CD14-positive monocyte (primary cell): ENCODE measurements around the gene CPHXL2. TPM values are rescaled to one million over a fixed set of nuclear protein-coding genes. Genes with fewer than 3 reads are reported as not detected.

ENCODE experiments used
- DNase-seq, 3 donors: peaks; one replicate each; pipeline ENCODE4 v3.0.0-alpha.2; 2011 to 2022
- H2AFZ ChIP-seq: 2 replicates; pipeline ENCODE4 v1.6.0; 2012; ENCODE audit warnings: mild to moderate bottlenecking, low read depth, low read length, inconsistent platforms; ENCODE audit not compliant: insufficient read depth, poor library complexity, severe bottlenecking
- H3K27ac ChIP-seq, 2 donors: 1 replicate in 1 of 2; 2 replicates in 1 of 2; pipeline ENCODE4 v1.5.1; 2012 to 2013; ENCODE audit warnings: low read length in 2 of 2, control low read depth in 1 of 2, inconsistent platforms in 1 of 2, low read depth in 1 of 2, mild to moderate bottlenecking in 1 of 2
- H3K27me3 ChIP-seq, 2 donors: one replicate each; pipeline versions ENCODE4 v1.6.0 to v1.6.1; 2011 to 2013; ENCODE audit warnings: low read length in 2 of 2; ENCODE audit not compliant: control insufficient read depth in 2 of 2, insufficient read depth in 2 of 2
- H3K36me3 ChIP-seq, 2 donors: replicated peaks in 1 of 2; 1 replicate in 1 of 2; 2 replicates in 1 of 2; pipeline versions ENCODE4 v1.5.1 to v1.6.1; 2012 to 2013; ENCODE audit warnings: low read length in 2 of 2, control low read depth in 1 of 2, inconsistent platforms in 1 of 2, mild to moderate bottlenecking in 1 of 2; ENCODE audit not compliant: insufficient read depth in 2 of 2, control insufficient read depth in 1 of 2
- H3K4me1 ChIP-seq, 2 donors: 1 replicate in 1 of 2; 2 replicates in 1 of 2; pipeline versions ENCODE4 v1.5.1 to v1.6.1; 2012 to 2013; ENCODE audit warnings: low read length in 2 of 2, control low read depth in 1 of 2, inconsistent platforms in 1 of 2, mild to moderate bottlenecking in 1 of 2, moderate library complexity in 1 of 2; ENCODE audit not compliant: insufficient read depth in 2 of 2, control insufficient read depth in 1 of 2
- H3K4me2 ChIP-seq: replicated peaks from 2 replicates; pipeline ENCODE3; 2012; ENCODE audit warnings: low read length, moderate library complexity, mild to moderate bottlenecking; ENCODE audit not compliant: poor library complexity, severe bottlenecking; ENCODE audit errors: extremely low read depth
- H3K4me3 ChIP-seq, 3 experiments: fragments of 200-600 bp in 1 of 3; sonication (generic) in 1 of 3; replicated peaks in 1 of 3; 1 replicate in 2 of 3; 2 replicates in 1 of 3; pipeline ENCODE4 v1.5.1; 2011 to 2013; ENCODE audit warnings: low read length in 3 of 3, mild to moderate bottlenecking in 3 of 3, control low read depth in 2 of 3, low read depth in 2 of 3, inconsistent platforms in 1 of 3, moderate library complexity in 1 of 3
- H3K79me2 ChIP-seq: 2 replicates; pipeline ENCODE4 v1.6.0; 2012; ENCODE audit warnings: mild to moderate bottlenecking, control low read depth, inconsistent platforms, low read length, moderate library complexity; ENCODE audit not compliant: insufficient read depth
- H3K9ac ChIP-seq: 2 replicates; pipeline ENCODE4 v1.6.0; 2017; ENCODE audit warnings: low read length, mild to moderate bottlenecking; ENCODE audit not compliant: insufficient read depth, poor library complexity, severe bottlenecking
- H3K9me3 ChIP-seq, 2 donors: replicated peaks in 1 of 2; 1 replicate in 1 of 2; 2 replicates in 1 of 2; pipeline versions ENCODE4 v1.5.1 to v1.6.1; 2012 to 2013; ENCODE audit warnings: low read length in 2 of 2, control low read depth in 1 of 2; ENCODE audit not compliant: control insufficient read depth in 1 of 2, insufficient read depth in 1 of 2
- H4K20me1 ChIP-seq: 2 replicates; pipeline ENCODE4 v1.6.0; 2012; ENCODE audit warnings: mild to moderate bottlenecking, low read length, control low read depth, moderate library complexity; ENCODE audit not compliant: insufficient read depth
- H3K27ac Mint-ChIP-seq, 7 donors: one replicate each; pipeline ENCODE4 v1.8.0; 2020; ENCODE audit warnings: mild to moderate bottlenecking in 7 of 7, mixed read lengths in 7 of 7, moderate library complexity in 6 of 7, inconsistent platforms in 2 of 7
- H3K27me3 Mint-ChIP-seq, 3 donors: one replicate each; pipeline ENCODE4 v1.8.0; 2021 to 2022; ENCODE audit warnings: low read depth in 3 of 3, mild to moderate bottlenecking in 3 of 3, mixed read lengths in 3 of 3, moderate library complexity in 3 of 3, inconsistent platforms in 1 of 3
- H3K36me3 Mint-ChIP-seq, 2 donors: one replicate each; pipeline ENCODE4 v1.8.0; 2020; ENCODE audit warnings: mixed read lengths in 2 of 2, inconsistent platforms in 1 of 2, mild to moderate bottlenecking in 1 of 2
- H3K4me1 Mint-ChIP-seq: one replicate; pipeline ENCODE4 v1.8.0; 2020; ENCODE audit warnings: mild to moderate bottlenecking, mixed read lengths
- H3K4me3 Mint-ChIP-seq, 2 donors: one replicate each; pipeline ENCODE4 v1.8.0; 2020; ENCODE audit warnings: mild to moderate bottlenecking in 2 of 2, mixed read lengths in 2 of 2, moderate library complexity in 1 of 2
- H3K9me3 Mint-ChIP-seq, 7 donors: one replicate each; pipeline ENCODE4 v1.8.0; 2020 to 2022; ENCODE audit warnings: mixed read lengths in 7 of 7, mild to moderate bottlenecking in 6 of 7, moderate library complexity in 6 of 7, inconsistent platforms in 2 of 7
- CTCF ChIP-seq: fragments of 200-600 bp; IDR thresholded peaks from one replicate; pipeline ENCODE4 v1.8.0; 2022; ENCODE audit warnings: antibody characterized with exemption, mild to moderate bottlenecking
- WGBS: methylation state at CpG from one replicate; pipeline ENCODE4 v1.1.5; 2013; ENCODE audit warnings: missing lambda C conversion rate; ENCODE audit not compliant: insufficient coverage; 5-methylcytosine and 5-hydroxymethylcytosine counted together
- intact Hi-C, 2 donors: fragments of 100-400 bp; cut with micrococcal nuclease; formaldehyde crosslinking; loops; one replicate each; pipeline versions ENCODE4 v1.15.0 to v1.15.1; 2023
- polyA plus RNA-seq, 3 donors: library from polyadenylated mRNA; depleted of rRNA in 1 of 3; unstranded in 2 of 3; stranded (reverse) in 1 of 3; fragments of 300-500 nt in 2 of 3; fragments of >200 nt in 1 of 3; fragmentation: Illumina TruSeq in 2 of 3; gene quantifications; 1 replicate in 2 of 3; 2 replicates in 1 of 3; pipeline ENCODE4 v1.2.3, GENCODE V29; 2012 to 2021

The CPHXL2 gene
- polyA plus RNA-seq, 3 donors = not detected

GRCh38 chr16:75697571-75697970, 20.8 kb upstream of the CPHXL2 start:
- no peak for DNase-seq

GRCh38 chr16:75695708-75696107, 18.9 kb upstream of the CPHXL2 start:
- no peak overlapping the region for H2AFZ ChIP-seq
- H3K4me1 Mint-ChIP-seq = no peaks in the 10 kb centered on the region
- WGBS = 100% methylated on average over 5 of the region's 6 CpGs

More at GRCh38 chr16:75697571-75697970, 20.8 kb upstream of the CPHXL2 start:
- H3K79me2 ChIP-seq = no peaks in the 10 kb centered on the region
- TF ChIP-seq CTCF = no peak
- no peak overlapping the region for H3K9ac ChIP-seq
- Mint-ChIP-seq H3K4me3 (no peak overlapping the region), H3K27ac (no peak overlapping the region), H3K36me3 (no peaks in the 10 kb centered on the region), H3K9me3 (peaks cover 0 to 5% (median 2%) of the 10 kb centered on the region in 7 donors), H3K27me3 (peaks cover 0 to 5% (median 2%) of the 10 kb centered on the region in 3 donors), H3K4me1 (no peaks in the 10 kb centered on the region)
- WGBS = 96% methylated on average over 3 of the region's 5 CpGs
- H3K36me3 ChIP-seq = no peaks in the 10 kb centered on the region
- H3K9me3 ChIP-seq = no peaks in the 10 kb centered on the region
- no peak overlapping the region for H3K27ac ChIP-seq
- H3K4me1 ChIP-seq = no peaks in the 10 kb centered on the region
- H3K4me3 ChIP-seq = no peak overlapping the region
- H3K4me2 ChIP-seq = no peak overlapping the region
- H3K27me3 ChIP-seq = no peaks in the 10 kb centered on the region
- no peak overlapping the region for H2AFZ ChIP-seq
- no peaks in the 10 kb centered on the region for H4K20me1 ChIP-seq
- intact Hi-C loops = no loop called here

More at GRCh38 chr16:75695708-75696107, 18.9 kb upstream of the CPHXL2 start:
- H3K36me3 ChIP-seq = no peaks in the 10 kb centered on the region
- H3K4me3 ChIP-seq = no peak overlapping the region
- no peaks in the 10 kb centered on the region for H3K27me3 ChIP-seq
- H3K4me3 Mint-ChIP-seq = no peak overlapping the region
- H3K9ac ChIP-seq = no peak overlapping the region
- H4K20me1 ChIP-seq = no peaks in the 10 kb centered on the region
- no peaks in the 10 kb centered on the region for H3K4me1 ChIP-seq
- no peaks in the 10 kb centered on the region for H3K79me2 ChIP-seq
- DNase-seq = no peak
- no peaks in the 10 kb centered on the region for H3K36me3 Mint-ChIP-seq
- peaks cover 0 to 5% (median 3%) of the 10 kb centered on the region in 3 donors for H3K27me3 Mint-ChIP-seq
- H3K4me2 ChIP-seq = no peak overlapping the region
- peaks cover 1 to 5% (median 2%) of the 10 kb centered on the region in 7 donors for H3K9me3 Mint-ChIP-seq
- H3K27ac Mint-ChIP-seq = no peak overlapping the region
- no peak for TF ChIP-seq CTCF
- no peak overlapping the region for H3K27ac ChIP-seq
- intact Hi-C loops = no loop called here
- no peaks in the 10 kb centered on the region for H3K9me3 ChIP-seq
